Keratinocyte (primary cell): ENCODE measurements around the gene SLC44A3.

Experiments used
- CTCF ChIP-seq, 3 experiments: IDR thresholded peaks in 1 of 3; conservative IDR thresholded peaks in 1 of 3; optimal IDR thresholded peaks in 1 of 3; 2 replicates in 2 of 3; 3 replicates in 1 of 3; pipeline versions ENCODE3 to v1.5.1; 2011; ENCODE audit warnings: low read length in 3 of 3, mild to moderate bottlenecking in 3 of 3, moderate library complexity in 2 of 3, control low read depth in 1 of 3, inconsistent platforms in 1 of 3; ENCODE audit not compliant: insufficient read depth in 2 of 3; ENCODE audit errors: extremely low read depth in 1 of 3
- EZH2 ChIP-seq: IDR thresholded peaks from one replicate; pipeline ENCODE4 v1.6.1; 2012; ENCODE audit warnings: inconsistent platforms, mild to moderate bottlenecking, low read length, moderate library complexity

GRCh38 chr1:94772845-94773244, 47.3 kb upstream of the SLC44A3 start:
- TF ChIP-seq EZH2, result no peak
- no peak for TF ChIP-seq CTCF (optimal IDR thresholded peaks at IDR 0.05 in 1 of 3, IDR thresholded peaks at IDR 0.05 in 1 of 3, conservative IDR thresholded peaks at IDR 0.05 in 1 of 3; ENCODE audit: extremely low read depth in 1 of 3, insufficient read depth in 2 of 3, low read length in 3 of 3)
